H1 (cell line): ENCODE results near the gene TGM2. TPM values are rescaled to one million over a fixed set of nuclear protein-coding genes. Genes with fewer than 3 reads are reported as not detected.

ENCODE experiments used
- CEBPB ChIP-seq: IDR thresholded peaks from 2 replicates; pipeline ENCODE4 v1.6.1; 2012; ENCODE audit warnings: low read depth, low read length
- CHD7 ChIP-seq: fragments of 300-600 bp; sonication (generic); IDR thresholded peaks from 2 replicates; pipeline ENCODE4 v1.7.1; 2012; ENCODE audit warnings: low read length, moderate library complexity, mild to moderate bottlenecking, inconsistent platforms; ENCODE audit not compliant: insufficient replicate concordance
- polyA plus RNA-seq, 7 experiments: library from polyadenylated mRNA; depleted of rRNA in 3 of 7; stranded (reverse) in 5 of 7; unstranded in 2 of 7; fragments of >200 nt in 5 of 7; fragments of 200-250 nt in 2 of 7; gene quantifications; 1 replicate in 5 of 7; 2 replicates in 1 of 7; 4 replicates in 1 of 7; pipeline versions ENCODE4 v1.2.1 to v1.2.3, GENCODE V29; 2011 to 2013; ENCODE audit warnings: missing spikeins in 2 of 7, mixed read lengths in 2 of 7
- total RNA-seq: library from RNA; stranded (reverse); fragmentation: NEBNext Ultra II Directional; extraction: Animal tissue kit (Norgen Biotek cat#: 25700); gene quantifications from 2 replicates; pipeline ENCODE4 v1.2.1, GENCODE V29; 2021

The TGM2 gene
- total and polyA plus RNA-seq, 2 of the 8 experiments (the other 6 are each of a cell fraction or from before 2014, with no cell fraction given), result 0.86 to 1.0 TPM

GRCh38 chr20:38202153-38202981 is 37.3 kb upstream of the TGM2 start (continued):
- TF ChIP-seq CHD7 (no peak), CEBPB (no peak)
